GM13977 (cell line): ENCODE results near the gene PGBD5.

Experiments used
- DNase-seq: peaks from one replicate; pipeline ENCODE4 v3.0.0; 2012; ENCODE audit warnings: low spot score
- in situ Hi-C: fragments of 300-500 bp; cut with MboI; formaldehyde crosslinking; loops from one replicate; pipeline ENCODE4 v1.12.0; 2022; ENCODE audit warnings: low sequenced_read_pairs, low pct_unique_long_range_greater_than_20kb, mixed read lengths, inconsistent platforms; ENCODE audit not compliant: unreplicated experiment
- TF ChIP-seq, protein P1 (sequence below): IDR thresholded peaks from 2 replicates; pipeline ENCODE4 v1.5.1; 2012; ENCODE audit warnings: mild to moderate bottlenecking, control low read depth; ENCODE audit not compliant: insufficient read depth; ENCODE audit errors: extremely low read depth, missing control alignments

PGBD5 gene

DNA sequence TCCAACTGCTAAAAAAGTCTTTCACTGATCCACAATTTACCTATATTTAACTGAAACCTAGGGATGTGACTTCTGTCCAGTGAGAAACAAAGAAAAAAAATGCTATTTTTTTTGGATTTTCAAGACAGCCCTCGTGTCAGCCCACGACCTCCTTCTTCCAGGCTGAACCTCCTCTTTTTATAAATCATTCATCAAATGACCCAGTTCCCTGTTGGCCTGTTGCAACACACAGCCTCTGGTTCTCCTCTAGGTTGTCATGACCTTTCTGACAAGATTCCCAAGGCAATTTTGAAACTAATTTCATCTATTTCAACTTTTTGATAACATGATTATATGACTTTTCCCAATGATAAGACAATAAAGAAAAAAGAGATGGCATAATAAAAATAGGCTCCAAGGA, 74.6 kb downstream of the PGBD5 start:
- no peak for DNase-seq
- TF ChIP-seq, protein P1, sequence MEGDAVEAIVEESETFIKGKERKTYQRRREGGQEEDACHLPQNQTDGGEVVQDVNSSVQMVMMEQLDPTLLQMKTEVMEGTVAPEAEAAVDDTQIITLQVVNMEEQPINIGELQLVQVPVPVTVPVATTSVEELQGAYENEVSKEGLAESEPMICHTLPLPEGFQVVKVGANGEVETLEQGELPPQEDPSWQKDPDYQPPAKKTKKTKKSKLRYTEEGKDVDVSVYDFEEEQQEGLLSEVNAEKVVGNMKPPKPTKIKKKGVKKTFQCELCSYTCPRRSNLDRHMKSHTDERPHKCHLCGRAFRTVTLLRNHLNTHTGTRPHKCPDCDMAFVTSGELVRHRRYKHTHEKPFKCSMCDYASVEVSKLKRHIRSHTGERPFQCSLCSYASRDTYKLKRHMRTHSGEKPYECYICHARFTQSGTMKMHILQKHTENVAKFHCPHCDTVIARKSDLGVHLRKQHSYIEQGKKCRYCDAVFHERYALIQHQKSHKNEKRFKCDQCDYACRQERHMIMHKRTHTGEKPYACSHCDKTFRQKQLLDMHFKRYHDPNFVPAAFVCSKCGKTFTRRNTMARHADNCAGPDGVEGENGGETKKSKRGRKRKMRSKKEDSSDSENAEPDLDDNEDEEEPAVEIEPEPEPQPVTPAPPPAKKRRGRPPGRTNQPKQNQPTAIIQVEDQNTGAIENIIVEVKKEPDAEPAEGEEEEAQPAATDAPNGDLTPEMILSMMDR: no peak
- in situ Hi-C loops: no loop called here

DNA sequence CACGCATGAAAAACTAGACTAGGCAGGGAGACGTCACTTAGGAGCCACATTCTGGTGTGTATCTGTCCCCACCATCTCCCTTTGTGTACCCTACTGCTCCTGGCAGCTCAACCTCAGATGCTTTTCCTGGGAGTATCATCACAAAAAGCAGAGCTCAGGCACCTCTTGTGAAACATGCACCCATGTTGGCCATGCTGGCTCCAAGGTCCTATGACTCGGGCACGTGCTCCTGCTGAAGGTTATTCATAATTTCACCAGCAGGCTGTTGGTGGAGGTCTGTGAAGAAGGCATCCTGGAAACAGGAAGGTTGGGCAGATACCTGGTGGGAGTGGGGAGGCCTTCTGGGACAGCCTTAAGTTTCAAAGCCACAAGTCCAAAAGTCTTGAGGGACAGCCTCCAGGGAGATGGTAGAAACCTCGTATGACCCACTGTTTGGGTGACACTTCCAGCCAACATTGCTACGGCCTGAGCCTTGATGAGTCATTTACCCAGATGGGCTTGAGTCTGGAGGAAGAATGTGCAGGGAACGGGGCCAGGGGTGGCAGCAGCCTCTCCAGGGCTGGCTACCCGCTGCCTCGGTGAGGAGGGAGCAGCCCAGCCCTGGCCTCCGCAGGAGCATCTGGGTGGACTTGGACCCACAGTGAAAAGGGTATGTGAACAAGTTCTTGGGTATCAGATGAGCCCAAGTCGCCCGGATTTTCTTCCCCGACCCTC, 75.8 kb downstream of the PGBD5 start:
- DNase-seq: no peak
- in situ Hi-C loops: no loop called here
- TF ChIP-seq, protein P1: no peak

DNA sequence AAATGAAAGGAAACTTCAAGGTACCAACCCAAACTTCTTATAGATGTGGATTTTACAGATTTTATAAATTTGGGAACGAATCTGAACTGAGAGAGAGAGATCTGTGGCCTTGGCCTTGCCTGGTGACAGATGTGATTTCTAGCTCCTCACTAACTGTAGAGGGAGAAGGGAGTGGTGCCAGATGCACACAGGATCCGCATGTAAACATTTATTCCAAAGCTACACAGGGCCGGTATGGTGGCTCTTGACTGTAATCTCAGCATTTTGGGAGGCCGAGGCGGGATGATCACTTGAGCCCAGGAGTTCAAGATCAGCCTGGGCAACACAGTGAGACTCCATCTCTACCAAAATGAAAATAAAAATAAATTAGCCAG, 77.1 kb downstream of the PGBD5 start:
- in situ Hi-C loops: no loop called here
- no peak for DNase-seq
- TF ChIP-seq, protein P1: no peak

DNA sequence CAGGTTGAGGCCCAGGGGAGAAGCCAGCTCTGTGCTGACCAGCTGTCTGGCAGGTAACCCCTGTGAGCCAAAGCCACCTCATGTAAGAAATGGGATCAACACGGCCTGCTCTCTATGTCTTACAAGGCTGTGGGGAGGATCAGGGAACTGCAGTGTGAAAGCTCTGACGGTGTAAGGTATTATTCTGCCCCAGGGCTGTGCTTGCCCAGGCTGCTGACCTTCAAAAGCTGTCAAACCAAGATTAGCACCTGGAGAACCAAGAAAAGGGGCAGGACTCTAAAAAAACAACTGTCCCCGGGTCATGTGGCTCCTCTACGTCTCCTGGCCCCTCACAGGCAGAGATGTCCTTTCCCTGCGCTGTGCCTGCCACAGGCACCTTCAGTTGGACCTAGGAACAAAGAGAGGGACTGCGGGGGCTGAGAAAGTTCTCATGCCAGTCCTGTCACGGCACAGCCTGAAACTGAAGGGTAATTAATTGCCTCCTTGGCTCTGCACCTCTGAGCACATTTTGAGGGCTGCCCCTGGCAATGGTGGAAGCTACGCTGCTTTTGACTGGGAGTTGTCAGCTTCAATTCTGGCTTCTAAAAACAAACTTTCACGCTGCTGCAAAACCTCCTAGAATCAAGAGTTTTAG, 77.6 kb downstream of the PGBD5 start:
- in situ Hi-C loops: no loop called here
- TF ChIP-seq, protein P1: no peak
- DNase-seq: no peak

DNA sequence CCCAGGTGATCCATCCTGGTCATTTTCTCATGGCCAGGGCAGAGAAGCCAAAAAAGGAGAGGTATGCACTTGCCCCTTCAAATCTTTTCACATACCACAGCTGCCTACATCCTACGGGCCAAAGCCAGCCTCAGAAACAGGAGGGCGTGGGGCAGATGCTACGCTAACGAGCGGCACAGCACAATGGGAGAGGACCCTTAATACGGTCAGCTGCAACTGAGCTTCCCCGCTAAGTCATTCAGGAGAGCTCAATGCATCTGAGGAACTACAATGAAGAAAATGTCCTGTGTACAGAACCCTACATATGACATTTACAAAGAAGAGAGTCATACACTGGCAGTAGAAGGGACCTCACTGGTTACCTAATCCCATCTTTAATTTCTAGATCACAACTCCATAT, 78.2 kb downstream of the PGBD5 start:
- in situ Hi-C loops: no loop called here
- DNase-seq: no peak
- TF ChIP-seq, protein P1: no peak

DNA sequence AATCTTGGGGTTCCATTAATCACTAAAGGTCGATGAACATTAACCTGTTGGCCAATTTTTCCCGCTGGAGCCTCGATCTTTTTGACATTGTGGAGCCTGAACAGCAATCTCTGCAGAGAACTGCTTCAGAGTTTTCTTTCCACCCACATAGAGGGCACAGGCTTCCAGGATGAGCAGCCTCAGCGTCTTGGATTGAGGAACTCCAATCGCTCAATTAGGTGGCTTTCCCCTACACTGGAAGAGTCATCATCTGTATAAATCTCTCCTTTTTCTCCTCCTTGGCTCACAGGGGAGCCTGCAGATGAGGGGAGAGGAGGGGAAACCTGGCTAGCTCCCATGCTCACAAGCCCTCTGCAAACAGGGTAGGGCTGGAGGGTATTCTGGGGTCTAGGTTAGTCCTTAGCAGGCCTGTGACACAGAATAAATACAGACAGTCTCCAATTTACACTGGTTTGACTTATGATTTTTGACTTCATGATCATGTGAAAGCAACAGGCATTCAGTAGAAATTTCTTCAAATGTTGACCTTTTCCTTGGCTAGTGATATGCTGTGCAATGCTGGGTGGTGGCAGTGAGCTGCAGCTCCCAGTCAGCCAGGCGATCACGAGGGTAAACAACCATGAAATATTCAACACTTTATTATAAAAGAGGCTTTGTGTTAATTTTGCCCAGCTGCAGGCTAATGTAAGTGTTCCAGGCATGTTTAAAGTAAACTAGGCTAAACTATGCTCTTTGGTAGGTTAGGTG, 80.8 kb downstream of the PGBD5 start:
- TF ChIP-seq, protein P1: no peak
- DNase-seq: no peak
- in situ Hi-C loops: no loop called here
